HepG2 (cell line): ENCODE measurements around the gene CACNA1H. TPM values are rescaled to one million over a fixed set of nuclear protein-coding genes. Genes with fewer than 3 reads are reported as not detected.

Experiments
- ATF7 ChIP-seq, 2 experiments: fragments of 450-650 bp in 1 of 2; sonication (generic) in 1 of 2; formaldehyde crosslinking in 1 of 2; IDR thresholded peaks; 2 replicates each; pipeline versions ENCODE4 v1.4.0 to v1.6.1; 2016 to 2020; ENCODE audit warnings: antibody characterized with exemption in 1 of 2, mild to moderate bottlenecking in 1 of 2, missing genetic modification reagents in 1 of 2
- FOXO1 ChIP-seq: sonication (generic); formaldehyde crosslinking; IDR thresholded peaks from 2 replicates; pipeline ENCODE4 v1.4.0; 2020; ENCODE audit warnings: missing genetic modification reagents
- HMGXB4 ChIP-seq, 2 experiments: sonication (generic) in 1 of 2; formaldehyde crosslinking in 1 of 2; IDR thresholded peaks; 2 replicates each; pipeline versions ENCODE4 v1.4.0 to v1.6.1; 2018 to 2020; ENCODE audit warnings: missing genetic modification reagents in 2 of 2, borderline replicate concordance in 1 of 2, low read depth in 1 of 2, mild to moderate bottlenecking in 1 of 2, missing biosample characterization in 1 of 2
- HNF4A ChIP-seq: sonication (generic); formaldehyde crosslinking; IDR thresholded peaks from 2 replicates; pipeline ENCODE4 v1.4.0; 2020; ENCODE audit warnings: missing genetic modification reagents
- KDM2A ChIP-seq: sonication (generic); formaldehyde crosslinking; IDR thresholded peaks from 2 replicates; pipeline ENCODE4 v1.4.0; 2020; ENCODE audit warnings: low read depth, missing genetic modification reagents, borderline replicate concordance
- NR2F2 ChIP-seq: IDR thresholded peaks from 2 replicates; pipeline ENCODE4 v1.6.1; 2012; ENCODE audit warnings: low read depth, inconsistent platforms, borderline replicate concordance
- PATZ1 ChIP-seq: sonication (generic); formaldehyde crosslinking; IDR thresholded peaks from 2 replicates; pipeline ENCODE4 v1.4.0; 2020; ENCODE audit warnings: missing genetic modification reagents
- PBX2 ChIP-seq: IDR thresholded peaks from 2 replicates; pipeline ENCODE4 v1.6.1; 2016; ENCODE audit warnings: control low read depth
- PITX1 ChIP-seq: sonication (generic); formaldehyde crosslinking; IDR thresholded peaks from 2 replicates; pipeline ENCODE4 v1.5.1; 2020; ENCODE audit warnings: mild to moderate bottlenecking, missing genetic modification reagents
- TEAD2 ChIP-seq: sonication (generic); formaldehyde crosslinking; IDR thresholded peaks from 2 replicates; pipeline ENCODE4 v1.9.0; 2021; ENCODE audit warnings: missing genetic modification reagents
- TEAD3 ChIP-seq: optimal IDR thresholded peaks from 2 replicates; pipeline ENCODE3; 2016; ENCODE audit warnings: borderline replicate concordance
- ZBTB33 ChIP-seq: sonication (generic); formaldehyde crosslinking; IDR thresholded peaks from 2 replicates; pipeline ENCODE4 v1.4.0; 2020; ENCODE audit warnings: missing genetic modification reagents
- ZBTB38 ChIP-seq: sonication (generic); formaldehyde crosslinking; IDR thresholded peaks from 2 replicates; pipeline ENCODE4 v1.5.1; 2020; ENCODE audit warnings: mild to moderate bottlenecking, missing genetic modification reagents
- ZNF280D ChIP-seq: sonication (generic); formaldehyde crosslinking; IDR thresholded peaks from 2 replicates; pipeline ENCODE4 v1.5.1; 2020; ENCODE audit warnings: mild to moderate bottlenecking, missing genetic modification reagents
- ZNF580 ChIP-seq: IDR thresholded peaks from 2 replicates; pipeline ENCODE4 v1.6.1; 2016; ENCODE audit warnings: low read depth, borderline replicate concordance
- ZNF589 ChIP-seq: sonication (generic); formaldehyde crosslinking; conservative IDR thresholded peaks from 2 replicates; pipeline ENCODE4 v1.8.0; 2022; ENCODE audit warnings: mild to moderate bottlenecking, moderate library complexity, missing genetic modification reagents
- ZNF780A ChIP-seq: sonication (generic); formaldehyde crosslinking; IDR thresholded peaks from 2 replicates; pipeline ENCODE4 v1.8.0; 2022; ENCODE audit warnings: mild to moderate bottlenecking, missing genetic modification reagents, moderate library complexity
- polyA plus RNA-seq, 8 experiments: library from polyadenylated mRNA; depleted of rRNA in 3 of 8; stranded (reverse) in 7 of 8; unstranded in 1 of 8; fragments of >200 nt; fragmentation: Illumina TruSeq in 4 of 8; extraction: Trizol in 4 of 8; gene quantifications; 2 replicates each; pipeline versions ENCODE4 v1.2.1 to v1.2.3, GENCODE V29; 2011 to 2016; ENCODE audit warnings: low read depth in 4 of 8, missing spikeins in 1 of 8, mixed read lengths in 1 of 8; ENCODE audit not compliant: insufficient read depth in 1 of 8
- total RNA-seq, 5 experiments: library from RNA; depleted of rRNA; stranded (reverse); fragments of >200 nt; fragmentation: Illumina TruSeq; extraction: Trizol; gene quantifications; 2 replicates each; pipeline ENCODE4 v1.2.3, GENCODE V29; 2016; ENCODE audit warnings: low read depth in 1 of 5

The CACNA1H gene
- total and polyA plus RNA-seq, 2 of the 13 experiments (the other 11 are each of a cell fraction or from before 2014, with no cell fraction given), result 0.40 to 1.8 TPM

- TF ChIP-seq ATF7 (IDR thresholded peaks at IDR 0.05) (no peak), ATF7 (CRISPR knock-in tag; IDR thresholded peaks at IDR 0.05) (no peak), ZNF280D (CRISPR knock-in tag) (0 out of 2 replicates have a peak, but pooled peaks have one; percentile 20), TEAD2 (CRISPR knock-in tag) (no peak), FOXO1 (CRISPR knock-in tag) (peak; percentile 54; the same call in 1 of the 2 replicates), ZNF589 (CRISPR knock-in tag) (0 out of 2 replicates have a peak, but pooled peaks have one; percentile 44), ZBTB33 (CRISPR knock-in tag) (0 out of 2 replicates have a peak, but pooled peaks have one; percentile 17), KDM2A (peak; percentile 76), TEAD3 (CRISPR knock-in tag) (peak; percentile 63), HMGXB4 (CRISPR knock-in tag; IDR thresholded peaks at IDR 0.05; ENCODE audit: borderline replicate concordance in 1 of 2, low read depth in 1 of 2) (no peak), NR2F2 (no peak), ZBTB38 (CRISPR knock-in tag) (no peak), PITX1 (no peak), PATZ1 (CRISPR knock-in tag) (peak; percentile 47; the same call in 1 of the 2 replicates), HNF4A (CRISPR knock-in tag) (peak; percentile 25; the same call in 1 of the 2 replicates), ZNF580 (CRISPR knock-in tag) (0 out of 2 replicates have a peak, but pooled peaks have one; percentile 37), ZNF780A (CRISPR knock-in tag) (0 out of 2 replicates have a peak, but pooled peaks have one; percentile 17), PBX2 (no peak)
Observed at GRCh38 chr16:1159973-1160772, 7.3 kb downstream of the CACNA1H start (continued).
